HepG2 (cell line): ENCODE measurements around the gene SH2B2. TPM values are rescaled to one million over a fixed set of nuclear protein-coding genes. Genes with fewer than 3 reads are reported as not detected.

ENCODE experiments used
- AHR ChIP-seq: IDR thresholded peaks from 2 replicates; pipeline ENCODE4 v1.6.1; 2018; ENCODE audit warnings: missing genetic modification reagents, missing compliant biosample characterization
- ATF6 ChIP-seq: sonication (generic); formaldehyde crosslinking; conservative IDR thresholded peaks from 2 replicates; pipeline ENCODE4 v1.4.0; 2020; ENCODE audit warnings: missing genetic modification reagents
- BRD4 ChIP-seq: sonication (generic); formaldehyde crosslinking; IDR thresholded peaks from 2 replicates; pipeline ENCODE4 v1.4.0; 2020; ENCODE audit warnings: missing genetic modification reagents
- CREBL2 ChIP-seq: sonication (generic); formaldehyde crosslinking; IDR thresholded peaks from 2 replicates; pipeline ENCODE4 v1.8.1; 2023; ENCODE audit warnings: missing genetic modification reagents, mild to moderate bottlenecking, borderline replicate concordance
- ELF4 ChIP-seq: sonication (generic); formaldehyde crosslinking; IDR thresholded peaks from 2 replicates; pipeline ENCODE4 v1.5.0; 2020; ENCODE audit warnings: missing genetic modification reagents, mild to moderate bottlenecking, moderate library complexity, borderline replicate concordance
- IRF2 ChIP-seq: IDR thresholded peaks from 2 replicates; pipeline ENCODE4 v1.6.1; 2018; ENCODE audit warnings: missing genetic modification reagents, missing compliant biosample characterization
- JUND ChIP-seq: sonication (generic); formaldehyde crosslinking; IDR thresholded peaks from 2 replicates; pipeline ENCODE4 v1.8.0; 2022; ENCODE audit warnings: mild to moderate bottlenecking, missing genetic modification reagents
- MED1 ChIP-seq: sonication (generic); formaldehyde crosslinking; IDR thresholded peaks from 2 replicates; pipeline ENCODE4 v1.4.0; 2020; ENCODE audit warnings: missing genetic modification reagents
- NFE2L1 ChIP-seq: sonication (generic); formaldehyde crosslinking; IDR thresholded peaks from 2 replicates; pipeline ENCODE4 v1.4.0; 2020; ENCODE audit warnings: missing genetic modification reagents, mild to moderate bottlenecking, borderline replicate concordance
- NR2F1 ChIP-seq, 2 experiments: fragments of 450-650 bp in 1 of 2; formaldehyde crosslinking in 1 of 2; IDR thresholded peaks; 2 replicates each; pipeline versions ENCODE4 v1.5.0 to v1.6.1; 2016 to 2020; ENCODE audit warnings: mild to moderate bottlenecking in 1 of 2, missing compliant biosample characterization in 1 of 2, missing genetic modification reagents in 1 of 2, moderate library complexity in 1 of 2
- RCOR2 ChIP-seq: IDR thresholded peaks from 2 replicates; pipeline ENCODE4 v1.6.1; 2016; ENCODE audit warnings: missing biosample characterization, missing genetic modification reagents
- ZNF253 ChIP-seq: sonication (generic); formaldehyde crosslinking; IDR thresholded peaks from 2 replicates; pipeline ENCODE4 v1.8.0; 2022; ENCODE audit warnings: mild to moderate bottlenecking, missing genetic modification reagents, borderline replicate concordance
- ZNF33A ChIP-seq: sonication (generic); formaldehyde crosslinking; IDR thresholded peaks from 2 replicates; pipeline ENCODE4 v1.5.1; 2020; ENCODE audit warnings: missing genetic modification reagents, mild to moderate bottlenecking, moderate library complexity, borderline replicate concordance
- ZNF549 ChIP-seq: sonication (generic); formaldehyde crosslinking; IDR thresholded peaks from 2 replicates; pipeline ENCODE4 v1.5.0; 2020; ENCODE audit warnings: missing genetic modification reagents
- ZNF768 ChIP-seq: sonication (generic); formaldehyde crosslinking; IDR thresholded peaks from 2 replicates; pipeline ENCODE4 v1.4.0; 2020; ENCODE audit warnings: missing genetic modification reagents
- polyA plus RNA-seq, 8 experiments: library from polyadenylated mRNA; depleted of rRNA in 3 of 8; stranded (reverse) in 7 of 8; unstranded in 1 of 8; fragments of >200 nt; fragmentation: Illumina TruSeq in 4 of 8; extraction: Trizol in 4 of 8; gene quantifications; 2 replicates each; pipeline versions ENCODE4 v1.2.1 to v1.2.3, GENCODE V29; 2011 to 2016; ENCODE audit warnings: low read depth in 4 of 8, missing spikeins in 1 of 8, mixed read lengths in 1 of 8; ENCODE audit not compliant: insufficient read depth in 1 of 8
- total RNA-seq, 5 experiments: library from RNA; depleted of rRNA; stranded (reverse); fragments of >200 nt; fragmentation: Illumina TruSeq; extraction: Trizol; gene quantifications; 2 replicates each; pipeline ENCODE4 v1.2.3, GENCODE V29; 2016; ENCODE audit warnings: low read depth in 1 of 5
- TF ChIP-seq, protein P1 (sequence below): sonication (generic); formaldehyde crosslinking; IDR thresholded peaks from 2 replicates; pipeline ENCODE4 v1.4.0; 2020; ENCODE audit warnings: missing genetic modification reagents
- TF ChIP-seq, protein P2 (sequence below): sonication (generic); formaldehyde crosslinking; conservative IDR thresholded peaks from 2 replicates; pipeline ENCODE4 v1.4.0; 2020; ENCODE audit warnings: mild to moderate bottlenecking, missing genetic modification reagents, moderate library complexity
- TF ChIP-seq, protein P3 (sequence below): sonication (generic); formaldehyde crosslinking; IDR thresholded peaks from 2 replicates; pipeline ENCODE4 v1.4.0; 2020; ENCODE audit warnings: missing genetic modification reagents

The SH2B2 gene
- total and polyA plus RNA-seq, 2 of the 13 experiments (the other 11 are each of a cell fraction or from before 2014, with no cell fraction given): 0.46 to 1.3 TPM

GRCh38 chr7:102258073-102258748, 28.5 kb upstream of the SH2B2 start (continued):
- TF ChIP-seq, protein P1, sequence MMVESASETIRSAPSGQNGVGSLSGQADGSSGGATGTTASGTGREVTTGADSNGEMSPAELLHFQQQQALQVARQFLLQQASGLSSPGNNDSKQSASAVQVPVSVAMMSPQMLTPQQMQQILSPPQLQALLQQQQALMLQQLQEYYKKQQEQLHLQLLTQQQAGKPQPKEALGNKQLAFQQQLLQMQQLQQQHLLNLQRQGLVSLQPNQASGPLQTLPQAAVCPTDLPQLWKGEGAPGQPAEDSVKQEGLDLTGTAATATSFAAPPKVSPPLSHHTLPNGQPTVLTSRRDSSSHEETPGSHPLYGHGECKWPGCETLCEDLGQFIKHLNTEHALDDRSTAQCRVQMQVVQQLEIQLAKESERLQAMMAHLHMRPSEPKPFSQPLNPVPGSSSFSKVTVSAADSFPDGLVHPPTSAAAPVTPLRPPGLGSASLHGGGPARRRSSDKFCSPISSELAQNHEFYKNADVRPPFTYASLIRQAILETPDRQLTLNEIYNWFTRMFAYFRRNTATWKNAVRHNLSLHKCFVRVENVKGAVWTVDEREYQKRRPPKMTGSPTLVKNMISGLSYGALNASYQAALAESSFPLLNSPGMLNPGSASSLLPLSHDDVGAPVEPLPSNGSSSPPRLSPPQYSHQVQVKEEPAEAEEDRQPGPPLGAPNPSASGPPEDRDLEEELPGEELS (CRISPR knock-in tag): peak; percentile 92
- TF ChIP-seq JUND (CRISPR knock-in tag) (peak; percentile 81), CREBL2 (CRISPR knock-in tag) (no peak), ZNF33A (peak; percentile 41; the same call in 1 of the 2 replicates), ZNF253 (CRISPR knock-in tag) (0 out of 2 replicates have a peak, but pooled peaks have one; percentile 18), ZNF768 (CRISPR knock-in tag) (peak; percentile 65), BRD4 (peak; percentile 58; the same call in 1 of the 2 replicates), ZNF549 (CRISPR knock-in tag) (0 out of 2 replicates have a peak, but pooled peaks have one; percentile 46), MED1 (CRISPR knock-in tag) (peak; percentile 99), NR2F1 (CRISPR knock-in tag; IDR thresholded peaks at IDR 0.05) (peak; percentile 69 to 85; a peak in 3 of 4 replicates), NFE2L1 (CRISPR knock-in tag) (no peak), IRF2 (peak; percentile 93), ATF6 (CRISPR knock-in tag) (0 out of 2 replicates have a peak, but pooled peaks have one; percentile 57), ELF4 (CRISPR knock-in tag) (no peak), AHR (CRISPR knock-in tag) (no peak), RCOR2 (CRISPR knock-in tag) (peak; percentile 90)
- TF ChIP-seq, protein P2, sequence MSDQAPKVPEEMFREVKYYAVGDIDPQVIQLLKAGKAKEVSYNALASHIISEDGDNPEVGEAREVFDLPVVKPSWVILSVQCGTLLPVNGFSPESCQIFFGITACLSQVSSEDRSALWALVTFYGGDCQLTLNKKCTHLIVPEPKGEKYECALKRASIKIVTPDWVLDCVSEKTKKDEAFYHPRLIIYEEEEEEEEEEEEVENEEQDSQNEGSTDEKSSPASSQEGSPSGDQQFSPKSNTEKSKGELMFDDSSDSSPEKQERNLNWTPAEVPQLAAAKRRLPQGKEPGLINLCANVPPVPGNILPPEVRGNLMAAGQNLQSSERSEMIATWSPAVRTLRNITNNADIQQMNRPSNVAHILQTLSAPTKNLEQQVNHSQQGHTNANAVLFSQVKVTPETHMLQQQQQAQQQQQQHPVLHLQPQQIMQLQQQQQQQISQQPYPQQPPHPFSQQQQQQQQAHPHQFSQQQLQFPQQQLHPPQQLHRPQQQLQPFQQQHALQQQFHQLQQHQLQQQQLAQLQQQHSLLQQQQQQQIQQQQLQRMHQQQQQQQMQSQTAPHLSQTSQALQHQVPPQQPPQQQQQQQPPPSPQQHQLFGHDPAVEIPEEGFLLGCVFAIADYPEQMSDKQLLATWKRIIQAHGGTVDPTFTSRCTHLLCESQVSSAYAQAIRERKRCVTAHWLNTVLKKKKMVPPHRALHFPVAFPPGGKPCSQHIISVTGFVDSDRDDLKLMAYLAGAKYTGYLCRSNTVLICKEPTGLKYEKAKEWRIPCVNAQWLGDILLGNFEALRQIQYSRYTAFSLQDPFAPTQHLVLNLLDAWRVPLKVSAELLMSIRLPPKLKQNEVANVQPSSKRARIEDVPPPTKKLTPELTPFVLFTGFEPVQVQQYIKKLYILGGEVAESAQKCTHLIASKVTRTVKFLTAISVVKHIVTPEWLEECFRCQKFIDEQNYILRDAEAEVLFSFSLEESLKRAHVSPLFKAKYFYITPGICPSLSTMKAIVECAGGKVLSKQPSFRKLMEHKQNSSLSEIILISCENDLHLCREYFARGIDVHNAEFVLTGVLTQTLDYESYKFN (CRISPR knock-in tag): peak; percentile 98
- TF ChIP-seq, protein P3, sequence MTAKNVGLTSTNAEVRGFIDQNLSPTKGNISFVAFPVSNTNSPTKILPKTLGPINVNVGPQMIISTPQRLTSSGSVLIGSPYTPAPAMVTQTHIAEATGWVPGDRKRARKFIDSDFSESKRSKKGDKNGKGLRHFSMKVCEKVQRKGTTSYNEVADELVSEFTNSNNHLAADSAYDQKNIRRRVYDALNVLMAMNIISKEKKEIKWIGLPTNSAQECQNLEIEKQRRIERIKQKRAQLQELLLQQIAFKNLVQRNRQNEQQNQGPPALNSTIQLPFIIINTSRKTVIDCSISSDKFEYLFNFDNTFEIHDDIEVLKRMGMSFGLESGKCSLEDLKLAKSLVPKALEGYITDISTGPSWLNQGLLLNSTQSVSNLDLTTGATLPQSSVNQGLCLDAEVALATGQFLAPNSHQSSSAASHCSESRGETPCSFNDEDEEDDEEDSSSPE (CRISPR knock-in tag): peak; percentile 69
